HEK293T (cell line): ENCODE data around the gene AQP12B.

Experiments used
- CTCF ChIA-PET: fragments of 350-600 bp; formaldehyde crosslinking; extraction: SDS; loops from one replicate; lab custom pipeline; 2021; ENCODE audit warnings: antibody characterized with exemption, inconsistent platforms; lab: Yijun Ruan, JAX
- POLR2A ChIA-PET: fragments of 350-600 bp; formaldehyde crosslinking; extraction: SDS; loops from one replicate; lab custom pipeline; 2020; ENCODE audit warnings: antibody characterized with exemption, inconsistent platforms; lab: Yijun Ruan, JAX
- DNase-seq: peaks from one replicate; pipeline ENCODE4 v3.0.0; 2012; ENCODE audit warnings: mixed read lengths; ENCODE audit errors: extremely low spot score
- ARNT ChIP-seq: fragments of 450-650 bp; IDR thresholded peaks from 2 replicates; pipeline ENCODE4 v1.6.1; 2017; ENCODE audit warnings: mild to moderate bottlenecking
- BHLHE40 ChIP-seq: fragments of 450-650 bp; IDR thresholded peaks from 2 replicates; pipeline ENCODE4 v1.6.1; 2016; ENCODE audit warnings: mild to moderate bottlenecking, moderate library complexity, borderline replicate concordance
- CTBP1 ChIP-seq: fragments of 450-650 bp; IDR thresholded peaks from 2 replicates; pipeline ENCODE4 v1.6.1; 2016; ENCODE audit warnings: borderline replicate concordance
- ELF4 ChIP-seq: fragments of 450-650 bp; IDR thresholded peaks from 2 replicates; pipeline ENCODE4 v1.6.1; 2017; ENCODE audit warnings: antibody characterized with exemption
- FOXA1 ChIP-seq: fragments of 450-650 bp; IDR thresholded peaks from 2 replicates; pipeline ENCODE4 v1.6.1; 2016; ENCODE audit warnings: mild to moderate bottlenecking
- FOXK2 ChIP-seq: fragments of 450-650 bp; IDR thresholded peaks from 2 replicates; pipeline ENCODE4 v1.6.1; 2016; ENCODE audit warnings: mild to moderate bottlenecking
- FOXM1 ChIP-seq: fragments of 450-650 bp; IDR thresholded peaks from 2 replicates; pipeline ENCODE4 v1.6.1; 2017; ENCODE audit warnings: mild to moderate bottlenecking, borderline replicate concordance
- HDGF ChIP-seq: fragments of 450-650 bp; IDR thresholded peaks from 2 replicates; pipeline ENCODE4 v1.6.1; 2017; ENCODE audit warnings: antibody characterized with exemption, borderline replicate concordance
- L3MBTL2 ChIP-seq: fragments of 450-650 bp; conservative IDR thresholded peaks from 2 replicates; pipeline ENCODE4 v1.6.1; 2016; ENCODE audit warnings: mild to moderate bottlenecking
- LEF1 ChIP-seq: fragments of 450-650 bp; IDR thresholded peaks from 2 replicates; pipeline ENCODE4 v1.6.1; 2017; ENCODE audit warnings: mild to moderate bottlenecking, borderline replicate concordance
- NFRKB ChIP-seq: fragments of 450-650 bp; IDR thresholded peaks from 2 replicates; pipeline ENCODE4 v1.6.1; 2016; ENCODE audit warnings: mild to moderate bottlenecking, moderate library complexity
- PKNOX1 ChIP-seq: fragments of 450-650 bp; IDR thresholded peaks from 2 replicates; pipeline ENCODE4 v1.6.1; 2016
- SP1 ChIP-seq: fragments of 450-650 bp; IDR thresholded peaks from 2 replicates; pipeline ENCODE4 v1.6.1; 2017
- SUZ12 ChIP-seq: fragments of 450-650 bp; IDR thresholded peaks from 2 replicates; pipeline ENCODE4 v1.6.1; 2016; ENCODE audit warnings: mild to moderate bottlenecking
- TARDBP ChIP-seq: fragments of 450-650 bp; IDR thresholded peaks from 2 replicates; pipeline ENCODE4 v1.6.1; 2016
- ZNF384 ChIP-seq: fragments of 450-650 bp; IDR thresholded peaks from 2 replicates; pipeline ENCODE4 v1.6.1; 2016

Gene AQP12B

GRCh38 chr2:240711296-240711695 lies 28.6 kb upstream of the AQP12B start:
- CTCF ChIA-PET = interaction anchor here (0.6 kb wide), 1 partner anchor 12 kb away, joined by 3 read pairs; no protein-coding TSS in a partner anchor

DNA sequence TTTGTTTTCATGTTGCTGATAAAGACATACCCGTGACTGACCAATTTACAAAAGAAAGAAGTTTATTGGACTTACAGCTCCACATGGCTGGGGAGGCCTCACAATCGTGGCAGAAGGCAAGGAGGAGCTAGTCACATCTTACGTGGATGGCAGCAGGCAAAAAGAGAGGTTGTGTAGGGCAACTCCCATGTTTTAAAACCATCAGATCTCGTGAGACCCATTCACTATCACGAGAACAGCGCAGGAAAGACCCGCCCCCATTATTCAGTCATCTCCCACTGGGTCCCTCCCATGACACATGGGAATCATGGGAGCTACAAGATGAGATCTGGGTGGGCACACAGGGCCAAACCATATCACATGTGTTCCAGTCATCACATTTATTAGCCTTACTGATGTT lies 25.8 kb upstream of the AQP12B start:
- TF ChIP-seq ARNT (no peak), SUZ12 (no peak), ELF4 (no peak), BHLHE40 (no peak), CTBP1 (no peak), LEF1 (no peak), FOXK2 (no peak), FOXM1 (no peak), FOXA1 (no peak), PKNOX1 (no peak), NFRKB (no peak), L3MBTL2 (no peak), TARDBP (no peak), HDGF (no peak), ZNF384 (no peak)
- ChIA-PET POLR2A (no interaction called here), CTCF (no interaction called here)
- no peak for DNase-seq

More at GRCh38 chr2:240711296-240711695, 28.6 kb upstream of the AQP12B start:
- TF ChIP-seq CTBP1 (no peak), ZNF384 (no peak)
- no peak for DNase-seq
- POLR2A ChIA-PET = no interaction called here

DNA sequence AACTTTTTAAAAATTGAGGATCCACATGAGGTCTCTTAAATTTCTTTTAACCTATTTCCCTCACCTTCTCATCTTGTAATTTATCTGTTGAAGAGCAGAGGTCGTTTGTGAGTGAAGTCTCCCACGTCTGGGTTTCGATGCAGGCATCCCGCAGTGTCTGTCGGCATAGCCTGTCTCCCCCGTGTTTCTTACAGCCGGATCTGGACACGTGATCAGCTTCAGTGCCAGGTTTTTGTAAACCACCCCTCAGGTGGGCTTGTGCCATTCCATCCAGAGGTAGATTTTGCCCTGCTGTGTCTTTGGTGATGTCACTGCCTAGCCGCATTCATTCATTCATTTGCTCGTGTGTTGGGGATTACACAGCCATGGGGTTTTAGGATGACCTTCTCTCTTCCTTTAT lies 25.1 kb upstream of the AQP12B start:
- POLR2A ChIA-PET = no interaction called here
- DNase-seq = no peak
- TF ChIP-seq TARDBP (no peak), FOXA1 (no peak), SUZ12 (no peak), PKNOX1 (no peak), BHLHE40 (no peak), CTBP1 (no peak), FOXM1 (no peak), ZNF384 (no peak), ARNT (no peak), FOXK2 (no peak), LEF1 (no peak), NFRKB (no peak), HDGF (no peak), SP1 (no peak), L3MBTL2 (no peak), ELF4 (no peak)
- CTCF ChIA-PET = no interaction called here

DNA sequence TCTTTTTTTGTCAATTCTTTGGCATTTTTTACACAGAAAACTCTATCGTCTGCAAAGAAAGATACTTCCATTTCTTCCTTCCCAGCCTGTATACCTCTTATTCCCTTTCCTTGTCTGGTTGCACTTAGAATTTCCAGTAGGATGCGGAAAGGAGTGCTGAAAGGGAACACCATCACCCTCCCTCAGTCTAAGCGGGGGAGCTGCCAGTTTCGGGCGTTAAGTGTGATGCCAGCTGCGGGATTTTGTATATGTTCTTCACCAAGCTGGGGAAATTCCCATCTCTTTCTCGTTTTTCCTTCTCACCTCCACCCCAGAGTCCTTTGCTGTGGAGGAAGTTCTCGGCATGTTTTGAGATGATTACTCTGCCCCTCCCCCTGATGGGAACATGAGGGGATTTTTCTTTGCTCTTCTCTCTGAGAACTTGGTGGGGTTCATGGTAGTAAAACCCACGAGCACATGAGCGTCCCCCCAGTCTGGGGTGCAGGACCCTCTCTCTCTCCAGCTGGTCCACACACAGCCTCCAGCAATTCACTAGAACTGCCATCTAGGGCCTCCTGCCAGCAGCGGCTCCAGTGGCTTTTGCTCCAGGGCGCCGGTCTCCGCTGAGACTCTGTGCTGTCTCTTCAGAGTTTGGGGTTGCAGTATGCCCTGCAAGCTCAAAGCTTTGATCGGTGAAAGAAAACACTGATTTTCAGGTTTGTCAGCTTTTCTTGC lies 24.5 kb upstream of the AQP12B start:
- DNase-seq = no peak
- ChIA-PET CTCF (no interaction called here), POLR2A (no interaction called here)
- TF ChIP-seq FOXA1 (no peak), SUZ12 (no peak), ELF4 (no peak), FOXK2 (no peak), LEF1 (no peak), HDGF (no peak), L3MBTL2 (no peak), PKNOX1 (no peak), FOXM1 (no peak), ZNF384 (no peak), CTBP1 (no peak), SP1 (no peak), NFRKB (no peak)

- TF ChIP-seq BHLHE40 (no peak), ARNT (no peak), NFRKB (no peak), CTBP1 (no peak), LEF1 (no peak), SUZ12 (no peak), L3MBTL2 (no peak), SP1 (no peak), FOXM1 (no peak), PKNOX1 (no peak), HDGF (no peak), ZNF384 (no peak), FOXK2 (no peak), FOXA1 (no peak), ELF4 (no peak), TARDBP (no peak)
- ChIA-PET POLR2A (no interaction called here), CTCF (no interaction called here)
- no peak for DNase-seq
Observed at GRCh38 chr2:240705204-240705791, 22.6 kb upstream of the AQP12B start.
